ENCODE data around the gene ARMH3. TPM values are rescaled to one million over a fixed set of nuclear protein-coding genes. Genes with fewer than 3 reads are reported as not detected.

The ARMH3 gene
- total RNA-seq, 1 donor from 2014 or later: 19.1 TPM

GRCh38 chr10:101843032-101844021 lies 212.6 kb downstream of the ARMH3 start, which contains the start of gene KCNIP2:
Gene KCNIP2 (minus strand): TSS chr10:101843800. CDS start chr10:101843568, 232 bp downstream.
- no peak for DNase-seq (ENCODE audit: low spot score)
- Mint-ChIP-seq H3K9me3 (no peaks in the 10 kb centered on the region), H3K4me1 (ENCODE audit: low read depth) (peaks cover 34% of the 10 kb centered on the region), H3K4me3 (ENCODE audit: low read depth) (peak within 1 kb of the TSS; percentile 70), H3K36me3 (ENCODE audit: low read depth) (no peaks in the 10 kb centered on the region), H3K27ac (no peak within 1 kb of the TSS), H3K27me3 (ENCODE audit: low read depth) (peaks cover 23% of the 10 kb centered on the region)
- intact Hi-C loops (cut with micrococcal nuclease): no loop called here

- DNase-seq (ENCODE audit: low spot score): no peak
- H3K27ac Mint-ChIP-seq: no peak overlapping the region
- peaks cover 23% of the 10 kb centered on the region for H3K27me3 Mint-ChIP-seq (ENCODE audit: low read depth)
- H3K4me1 Mint-ChIP-seq (ENCODE audit: low read depth): peaks cover 34% of the 10 kb centered on the region
- no peaks in the 10 kb centered on the region for H3K9me3 Mint-ChIP-seq
- intact Hi-C loops (cut with micrococcal nuclease): loop anchor here (2.0 kb wide), 2 partner anchors 47 to 275 kb away; no protein-coding TSS in a partner anchor
- H3K4me3 Mint-ChIP-seq (ENCODE audit: low read depth): no peak overlapping the region
- no peaks in the 10 kb centered on the region for H3K36me3 Mint-ChIP-seq (ENCODE audit: low read depth)
These were observed 214.1 kb downstream of the ARMH3 start for GRCh38 chr10:101841826-101842225.

- intact Hi-C loops (cut with micrococcal nuclease): loop anchor here (1.0 to 2.0 kb wide), 4 partner anchors 48 to 276 kb away; no protein-coding TSS in a partner anchor
- peaks cover 36% of the 10 kb centered on the region for H3K4me1 Mint-ChIP-seq (ENCODE audit: low read depth)
- H3K27ac Mint-ChIP-seq: peak overlapping the region; percentile 77
- no peaks in the 10 kb centered on the region for H3K36me3 Mint-ChIP-seq (ENCODE audit: low read depth)
- no peaks in the 10 kb centered on the region for H3K9me3 Mint-ChIP-seq
- peak overlapping the region; percentile 88 for H3K4me3 Mint-ChIP-seq (ENCODE audit: low read depth)
- H3K27me3 Mint-ChIP-seq (ENCODE audit: low read depth): peaks cover 23% of the 10 kb centered on the region
- DNase-seq (ENCODE audit: low spot score): peak; percentile 70
These were observed 215.1 kb downstream of the ARMH3 start for GRCh38 chr10:101840741-101841453.

GRCh38 chr10:101840102-101840684 lies 215.8 kb downstream of the ARMH3 start:
- Mint-ChIP-seq H3K36me3 (ENCODE audit: low read depth) (no peaks in the 10 kb centered on the region), H3K27me3 (ENCODE audit: low read depth) (peaks cover 23% of the 10 kb centered on the region), H3K4me3 (ENCODE audit: low read depth) (peak overlapping the region; percentile 88), H3K4me1 (ENCODE audit: low read depth) (peaks cover 42% of the 10 kb centered on the region), H3K27ac (peak overlapping the region; percentile 77), H3K9me3 (no peaks in the 10 kb centered on the region)
- DNase-seq (ENCODE audit: low spot score): no peak
- intact Hi-C loops (cut with micrococcal nuclease): loop anchor here (1.0 to 2.0 kb wide), 4 partner anchors 49 to 277 kb away; no protein-coding TSS in a partner anchor

- no peak overlapping the region for H3K27ac Mint-ChIP-seq
- peaks cover 23% of the 10 kb centered on the region for H3K27me3 Mint-ChIP-seq (ENCODE audit: low read depth)
- intact Hi-C loops (cut with micrococcal nuclease): loop anchor here (1.0 to 10.0 kb wide), 6 partner anchors 49 to 1075 kb away; partner anchors contain the start of genes CNNM2 and NFKB2
- H3K4me3 Mint-ChIP-seq (ENCODE audit: low read depth): peak overlapping the region; percentile 88
- H3K4me1 Mint-ChIP-seq (ENCODE audit: low read depth): peaks cover 47% of the 10 kb centered on the region
- no peaks in the 10 kb centered on the region for H3K9me3 Mint-ChIP-seq
- no peaks in the 10 kb centered on the region for H3K36me3 Mint-ChIP-seq (ENCODE audit: low read depth)
- peak; percentile 56 for DNase-seq (ENCODE audit: low spot score)
These were observed 216.4 kb downstream of the ARMH3 start for GRCh38 chr10:101839416-101840063.

GRCh38 chr10:101839002-101839401 lies 217.0 kb downstream of the ARMH3 start:
- peaks cover 17% of the 10 kb centered on the region for H3K27me3 Mint-ChIP-seq (ENCODE audit: low read depth)
- peak overlapping the region; percentile 28 for H3K4me3 Mint-ChIP-seq (ENCODE audit: low read depth)
- peaks cover 47% of the 10 kb centered on the region for H3K4me1 Mint-ChIP-seq (ENCODE audit: low read depth)
- H3K27ac Mint-ChIP-seq: no peak overlapping the region
- H3K9me3 Mint-ChIP-seq: no peaks in the 10 kb centered on the region
- intact Hi-C loops (cut with micrococcal nuclease): loop anchor here (10.0 kb wide), 2 partner anchors 556 to 1076 kb away; partner anchors contain the start of genes CNNM2 and NFKB2
- no peak for DNase-seq (ENCODE audit: low spot score)
- H3K36me3 Mint-ChIP-seq (ENCODE audit: low read depth): no peaks in the 10 kb centered on the region

GRCh38 chr10:101838416-101838970 lies 217.5 kb downstream of the ARMH3 start:
- no peak for DNase-seq (ENCODE audit: low spot score)
- H3K27me3 Mint-ChIP-seq (ENCODE audit: low read depth): peaks cover 17% of the 10 kb centered on the region
- no peaks in the 10 kb centered on the region for H3K9me3 Mint-ChIP-seq
- no peak overlapping the region for H3K27ac Mint-ChIP-seq
- intact Hi-C loops (cut with micrococcal nuclease): loop anchor here (10.0 kb wide), 2 partner anchors 556 to 1076 kb away; partner anchors contain the start of genes CNNM2 and NFKB2
- peaks cover 52% of the 10 kb centered on the region for H3K4me1 Mint-ChIP-seq (ENCODE audit: low read depth)
- no peaks in the 10 kb centered on the region for H3K36me3 Mint-ChIP-seq (ENCODE audit: low read depth)
- H3K4me3 Mint-ChIP-seq (ENCODE audit: low read depth): no peak overlapping the region

GRCh38 chr10:101837748-101838147 lies 218.2 kb downstream of the ARMH3 start:
- Mint-ChIP-seq H3K27ac (no peak overlapping the region), H3K36me3 (ENCODE audit: low read depth) (no peaks in the 10 kb centered on the region), H3K27me3 (ENCODE audit: low read depth) (peaks cover 14% of the 10 kb centered on the region), H3K9me3 (no peaks in the 10 kb centered on the region), H3K4me1 (ENCODE audit: low read depth) (peaks cover 54% of the 10 kb centered on the region), H3K4me3 (ENCODE audit: low read depth) (no peak overlapping the region)
- no peak for DNase-seq (ENCODE audit: low spot score)
- intact Hi-C loops (cut with micrococcal nuclease): loop anchor here (10.0 kb wide), 2 partner anchors 557 to 1077 kb away; partner anchors contain the start of genes CNNM2 and NFKB2

- H3K27me3 Mint-ChIP-seq (ENCODE audit: low read depth): peaks cover 2% of the 10 kb centered on the region
- no peaks in the 10 kb centered on the region for H3K9me3 Mint-ChIP-seq
- DNase-seq (ENCODE audit: low spot score): no peak
- peaks cover 56% of the 10 kb centered on the region for H3K4me1 Mint-ChIP-seq (ENCODE audit: low read depth)
- no peak overlapping the region for H3K4me3 Mint-ChIP-seq (ENCODE audit: low read depth)
- H3K27ac Mint-ChIP-seq: no peak overlapping the region
- H3K36me3 Mint-ChIP-seq (ENCODE audit: low read depth): no peaks in the 10 kb centered on the region
- intact Hi-C loops (cut with micrococcal nuclease): loop anchor here (1.0 to 10.0 kb wide), 3 partner anchors 175 to 1079 kb away; partner anchors contain the start of genes CNNM2 and NFKB2
These were observed 220.6 kb downstream of the ARMH3 start for GRCh38 chr10:101835362-101835761.

- no peaks in the 10 kb centered on the region for H3K36me3 Mint-ChIP-seq (ENCODE audit: low read depth)
- H3K4me3 Mint-ChIP-seq (ENCODE audit: low read depth): peak overlapping the region; percentile 10
- no peaks in the 10 kb centered on the region for H3K9me3 Mint-ChIP-seq
- DNase-seq (ENCODE audit: low spot score): no peak
- intact Hi-C loops (cut with micrococcal nuclease): loop anchor here (10.0 kb wide), 2 partner anchors 560 to 1080 kb away; partner anchors contain the start of genes CNNM2 and NFKB2
- H3K4me1 Mint-ChIP-seq (ENCODE audit: low read depth): peaks cover 56% of the 10 kb centered on the region
- peak overlapping the region; percentile 63 for H3K27ac Mint-ChIP-seq
- no peaks in the 10 kb centered on the region for H3K27me3 Mint-ChIP-seq (ENCODE audit: low read depth)
These were observed 221.6 kb downstream of the ARMH3 start for GRCh38 chr10:101834341-101834740.

- H3K27me3 Mint-ChIP-seq (ENCODE audit: low read depth): no peaks in the 10 kb centered on the region
- H3K4me3 Mint-ChIP-seq (ENCODE audit: low read depth): peak overlapping the region; percentile 10
- intact Hi-C loops (cut with micrococcal nuclease): loop anchor here (10.0 kb wide), 2 partner anchors 561 to 1081 kb away; partner anchors contain the start of genes CNNM2 and NFKB2
- no peak for DNase-seq (ENCODE audit: low spot score)
- H3K27ac Mint-ChIP-seq: peak overlapping the region; percentile 63
- H3K9me3 Mint-ChIP-seq: no peaks in the 10 kb centered on the region
- peaks cover 54% of the 10 kb centered on the region for H3K4me1 Mint-ChIP-seq (ENCODE audit: low read depth)
- H3K36me3 Mint-ChIP-seq (ENCODE audit: low read depth): no peaks in the 10 kb centered on the region
These were observed 222.5 kb downstream of the ARMH3 start for GRCh38 chr10:101833466-101833865.
